Islet precursor cell (in vitro differentiated cells): Measurements from ENCODE around the gene TAF15.

ENCODE experiments used
- DNase-seq: peaks from one replicate; pipeline ENCODE4 v3.0.0-alpha.2; 2018

Gene TAF15

GRCh38 chr17:35825206-35825605 is 15.9 kb downstream of the TAF15 start:
- no peak for DNase-seq

GRCh38 chr17:35841101-35841500 is 31.8 kb downstream of the TAF15 start:
- no peak for DNase-seq

GRCh38 chr17:35841505-35841904 is 32.2 kb downstream of the TAF15 start:
- DNase-seq, result no peak

GRCh38 chr17:35842239-35842638 is 33.0 kb downstream of the TAF15 start:
- no peak for DNase-seq

- DNase-seq, result no peak
These were observed 34.4 kb downstream of the TAF15 start for GRCh38 chr17:35843698-35844097.

- no peak for DNase-seq
These were observed 35.3 kb downstream of the TAF15 start for GRCh38 chr17:35844547-35844946.

- DNase-seq, result no peak
These were observed 36.9 kb downstream of the TAF15 start for GRCh38 chr17:35846055-35846809.

GRCh38 chr17:35847006-35847405 is 37.7 kb downstream of the TAF15 start:
- DNase-seq, result no peak

- no peak for DNase-seq
These were observed 38.5 kb downstream of the TAF15 start for GRCh38 chr17:35847633-35848373.

GRCh38 chr17:35849469-35850348 is 40.4 kb downstream of the TAF15 start:
- DNase-seq, result peak; percentile 81

- DNase-seq, result no peak
These were observed 46.7 kb downstream of the TAF15 start for GRCh38 chr17:35855965-35856364.

- DNase-seq, result no peak
These were observed 47.3 kb downstream of the TAF15 start for GRCh38 chr17:35856603-35857002.

GRCh38 chr17:35864853-35865252 is 55.6 kb downstream of the TAF15 start:
- no peak for DNase-seq

- DNase-seq, result no peak
These were observed 56.4 kb downstream of the TAF15 start for GRCh38 chr17:35865412-35866340.

- DNase-seq, result no peak
These were observed 57.2 kb downstream of the TAF15 start for GRCh38 chr17:35866341-35866950.

GRCh38 chr17:35867574-35867973 is 58.3 kb downstream of the TAF15 start:
- no peak for DNase-seq

GRCh38 chr17:35868737-35869136 is 59.5 kb downstream of the TAF15 start, which contains the start of gene HEATR9:
Gene HEATR9 (minus strand): TSS chr17:35868891. CDS start chr17:35868742, 149 bp downstream.
- DNase-seq, result no peak

- DNase-seq, result peak; percentile 57
These were observed 61.9 kb downstream of the TAF15 start for GRCh38 chr17:35870906-35871819.

- DNase-seq, result no peak
These were observed 63.1 kb downstream of the TAF15 start for GRCh38 chr17:35872196-35872980.
